ENCODE results near the gene HRCT1.
"Not testable (repeated sequence)": the region's sequence is repeated elsewhere in the genome, so short reads cannot be mapped to it uniquely, and the experiment has no call there.

The HRCT1 gene

GRCh38 chr9:35896570-35896969 is 9.4 kb upstream of the HRCT1 start:
- DNase-seq (ENCODE audit: low spot score): no peak

GRCh38 chr9:35897376-35898099 is 8.5 kb upstream of the HRCT1 start:
- not testable (repeated sequence) for DNase-seq (ENCODE audit: low spot score)

GRCh38 chr9:35898337-35898736 is 7.7 kb upstream of the HRCT1 start:
- DNase-seq (ENCODE audit: low spot score): no peak

- no peak for DNase-seq (ENCODE audit: low spot score)
These were observed 7.0 kb upstream of the HRCT1 start for GRCh38 chr9:35899021-35899420.

- DNase-seq (ENCODE audit: low spot score): peak; percentile 41
These were observed 3.0 kb upstream of the HRCT1 start for GRCh38 chr9:35903049-35903448.

- no peak for DNase-seq (ENCODE audit: low spot score)
These were observed 1.7 kb upstream of the HRCT1 start for GRCh38 chr9:35904338-35904737.

- DNase-seq (ENCODE audit: low spot score): peak; percentile 56
These were observed 786 bp upstream of the HRCT1 start for GRCh38 chr9:35905051-35905781.

GRCh38 chr9:35906923-35907699 is 1.1 kb downstream of the HRCT1 start:
- peak; percentile 76 for DNase-seq (ENCODE audit: low spot score)

GRCh38 chr9:35907711-35908503 is 1.9 kb downstream of the HRCT1 start:
- DNase-seq (ENCODE audit: low spot score): peak; percentile 81

GRCh38 chr9:35908504-35909125 is 2.6 kb downstream of the HRCT1 start:
- DNase-seq (ENCODE audit: low spot score): peak; percentile 54

- no peak for DNase-seq (ENCODE audit: low spot score)
These were observed 3.3 kb downstream of the HRCT1 start, which contains the start of gene SPAAR for GRCh38 chr9:35909274-35909673. Gene SPAAR, plus strand, starts transcription at chr9:35909490. Its CDS starts 974 bp downstream, at chr9:35910464.

- DNase-seq (ENCODE audit: low spot score): no peak
These were observed 3.9 kb downstream of the HRCT1 start for GRCh38 chr9:35909687-35910612.

GRCh38 chr9:35910613-35911359 is 4.8 kb downstream of the HRCT1 start:
- DNase-seq (ENCODE audit: low spot score): peak; percentile 49

GRCh38 chr9:35911690-35912089 is 5.7 kb downstream of the HRCT1 start:
- DNase-seq (ENCODE audit: low spot score): no peak

- no peak for DNase-seq (ENCODE audit: low spot score)
These were observed 6.9 kb downstream of the HRCT1 start for GRCh38 chr9:35912791-35913400.

- not testable (repeated sequence) for DNase-seq (ENCODE audit: low spot score)
These were observed 7.4 kb downstream of the HRCT1 start for GRCh38 chr9:35913429-35913828.

GRCh38 chr9:35914301-35914807 is 8.4 kb downstream of the HRCT1 start:
- DNase-seq (ENCODE audit: low spot score): peak; percentile 20

- no peak for DNase-seq (ENCODE audit: low spot score)
These were observed 9.8 kb downstream of the HRCT1 start for GRCh38 chr9:35915681-35916294.
